HG02642 (cell line): ENCODE results near the gene HNRNPK.
"Not testable (repeated sequence)": the region's sequence is repeated elsewhere in the genome, so short reads cannot be mapped to it uniquely, and the experiment has no call there.

Experiments used
- ATAC-seq: cut with Tn5 transposase; IDR thresholded peaks from one replicate; pipeline ENCODE4 v1.9.1; 2021; ENCODE audit warnings: mild to moderate bottlenecking; ENCODE audit not compliant: unreplicated experiment, poor library complexity

The HNRNPK gene

DNA sequence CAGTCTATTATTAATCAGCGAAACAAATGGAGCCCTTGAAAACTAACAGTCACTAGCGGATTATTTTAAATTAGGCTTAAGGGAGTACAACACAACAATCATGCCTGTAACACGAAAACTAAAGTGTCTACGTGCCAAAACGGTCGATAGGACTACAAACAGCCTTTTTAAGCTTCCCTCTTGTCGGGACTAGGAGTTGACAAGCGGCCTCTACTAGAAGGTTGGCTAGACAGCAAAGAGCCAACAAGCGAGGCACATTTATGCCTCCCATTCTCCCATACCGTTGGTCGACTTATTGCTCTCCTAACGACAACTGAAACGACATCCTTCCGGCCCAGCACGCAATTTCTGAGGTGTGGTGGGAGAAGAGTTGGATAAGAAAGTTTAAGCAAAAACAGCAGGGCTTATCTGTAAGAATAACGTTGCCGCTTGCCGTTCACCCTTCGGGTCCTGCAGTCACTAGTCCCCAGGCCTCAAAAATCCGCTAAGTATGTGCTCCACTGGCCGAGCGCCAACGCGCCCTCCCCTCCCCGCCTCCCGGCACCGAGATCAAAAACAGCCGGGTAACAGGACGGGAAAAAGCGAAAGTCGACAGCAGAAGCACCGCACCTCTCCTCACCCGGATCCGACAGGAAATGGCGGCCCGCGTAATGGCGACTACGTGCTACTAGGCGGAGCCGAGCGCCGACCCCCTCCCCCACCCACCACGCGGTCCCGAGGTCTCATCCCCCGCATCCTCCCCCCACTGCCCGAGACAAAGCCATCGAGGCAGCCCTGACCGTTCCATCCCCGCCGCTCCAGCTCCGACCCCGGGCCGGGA lies 813 bp downstream of the HNRNPK start:
- peak; percentile 39 for ATAC-seq

DNA sequence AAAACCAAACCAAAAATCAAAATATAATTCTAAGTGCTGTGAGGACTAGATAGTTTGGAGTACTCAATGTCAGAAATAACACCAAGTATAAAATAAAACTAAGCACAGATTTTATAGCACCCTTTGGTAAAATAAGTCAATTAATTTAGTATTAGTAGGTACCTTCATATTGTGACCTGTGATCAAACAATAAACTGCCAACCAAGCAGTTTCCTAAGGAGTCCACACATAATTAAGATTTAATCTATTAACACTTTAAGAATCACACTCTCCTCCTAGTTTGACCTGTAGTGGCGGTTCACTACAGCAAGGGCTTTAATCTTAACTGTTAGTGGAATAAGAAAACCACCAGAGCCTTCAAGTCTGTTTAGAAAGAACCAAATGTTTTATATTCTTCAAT lies 2.8 kb downstream of the HNRNPK start:
- ATAC-seq, result no peak

DNA sequence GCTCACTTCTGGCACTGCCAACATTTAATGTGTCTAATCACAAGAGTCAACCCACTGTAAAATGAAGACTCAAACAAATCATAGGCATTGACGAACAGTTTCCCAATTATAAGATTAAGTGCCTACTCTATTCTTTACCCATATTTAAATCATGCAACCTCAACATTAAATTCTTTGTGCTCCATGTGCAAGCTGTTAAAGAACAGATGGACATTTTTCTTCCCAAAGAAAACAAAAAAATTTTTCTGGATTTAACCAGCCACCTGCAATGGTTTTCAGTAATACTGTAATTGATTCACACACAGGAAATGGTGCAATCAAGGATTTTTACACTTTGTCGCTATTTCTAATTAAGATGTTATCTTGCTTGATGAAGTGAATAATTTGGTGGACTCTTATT lies 3.6 kb downstream of the HNRNPK start:
- no peak for ATAC-seq

DNA sequence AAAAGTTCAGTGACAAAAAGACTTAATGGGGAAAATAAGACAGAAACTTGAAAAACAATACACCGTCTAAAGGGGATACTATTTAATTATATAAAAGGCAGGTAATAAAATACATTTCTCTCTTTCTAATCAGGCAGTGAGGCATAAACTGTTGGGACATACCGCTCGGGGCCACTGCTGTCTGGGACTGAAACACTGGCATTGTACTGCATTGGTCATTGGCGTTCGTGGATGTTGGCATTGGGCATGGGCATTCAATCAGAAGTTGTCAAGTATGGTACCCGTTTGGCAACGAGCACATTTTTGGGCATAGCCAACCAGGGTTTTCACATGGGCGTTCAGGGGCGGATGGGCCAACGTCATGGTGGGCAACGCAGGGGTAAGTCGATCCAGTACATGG lies 4.7 kb downstream of the HNRNPK start:
- no peak for ATAC-seq

DNA sequence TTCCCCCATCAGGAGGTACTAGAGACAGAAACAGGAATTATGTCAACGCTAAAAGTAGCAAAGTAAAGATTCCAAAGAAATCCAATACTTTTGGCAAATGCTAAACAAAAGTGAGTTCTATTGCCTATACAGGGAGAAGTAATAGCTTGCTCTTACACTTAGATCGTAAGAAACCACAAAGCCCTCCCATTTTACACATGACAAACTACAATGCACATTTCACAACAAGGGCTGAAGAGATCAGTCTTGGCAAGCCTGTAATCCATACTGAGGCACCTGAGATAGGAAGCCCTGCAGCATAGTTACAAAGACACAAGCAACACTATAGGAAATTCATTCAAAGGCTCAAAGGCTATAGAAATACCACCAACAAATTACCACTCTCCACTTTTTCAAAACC lies 7.7 kb downstream of the HNRNPK start:
- no peak for ATAC-seq

DNA sequence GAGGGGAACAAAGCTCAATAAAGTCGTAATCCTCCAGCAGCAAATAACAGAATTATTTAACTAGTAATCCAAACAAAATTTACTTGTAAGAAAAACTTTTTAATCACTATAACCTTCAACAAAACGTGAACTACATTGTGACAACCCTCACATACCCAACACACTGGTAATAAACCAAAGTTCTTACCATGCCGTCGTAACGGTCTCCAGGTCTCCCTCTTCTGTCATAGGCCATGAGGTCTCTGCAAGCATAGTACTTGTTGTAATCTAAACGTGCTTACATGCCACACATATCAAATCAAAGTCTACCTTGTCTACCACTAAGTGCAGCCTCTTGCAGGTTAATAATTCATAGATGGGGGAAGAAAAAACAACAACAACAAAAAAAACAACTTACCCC lies 8.5 kb downstream of the HNRNPK start:
- no peak for ATAC-seq

DNA sequence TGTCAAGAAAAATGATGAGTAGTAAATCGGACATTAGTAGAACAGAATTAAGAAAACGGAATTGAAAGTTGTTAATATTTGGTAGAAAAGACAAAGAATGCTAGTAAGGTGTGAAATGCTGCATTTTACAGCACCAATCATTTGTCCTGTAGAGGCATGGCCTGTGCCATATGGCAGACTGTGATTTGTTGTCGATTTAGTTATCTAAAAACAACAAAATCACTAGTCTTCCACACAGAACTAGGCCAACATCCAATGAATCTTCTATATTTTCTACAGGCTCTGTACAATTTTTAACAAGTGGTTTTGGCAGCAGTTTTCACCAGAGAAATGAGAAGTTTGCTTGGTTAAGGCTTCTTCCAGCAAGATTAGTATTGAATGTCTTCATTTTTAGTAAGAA lies 10.4 kb downstream of the HNRNPK start:
- ATAC-seq, result no peak

DNA sequence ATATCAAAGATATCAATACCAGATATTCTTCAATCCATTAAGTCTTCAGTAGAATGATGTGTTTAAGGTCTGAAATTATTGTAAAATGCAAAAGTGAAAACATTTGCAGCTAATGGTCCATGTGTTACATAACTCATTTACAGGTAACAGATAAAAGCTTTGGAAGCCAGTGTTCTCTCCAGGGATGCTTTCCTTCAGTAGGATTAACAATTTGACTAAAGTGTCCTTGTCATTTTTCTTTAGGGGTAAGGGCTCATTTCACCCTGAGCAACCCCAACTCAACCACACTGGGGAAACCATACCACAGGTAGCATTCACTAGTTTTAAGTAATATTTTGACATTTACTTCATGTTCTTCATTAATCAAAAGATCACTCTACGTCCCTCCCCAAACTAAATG lies 12.9 kb downstream of the HNRNPK start:
- ATAC-seq, result no peak

DNA sequence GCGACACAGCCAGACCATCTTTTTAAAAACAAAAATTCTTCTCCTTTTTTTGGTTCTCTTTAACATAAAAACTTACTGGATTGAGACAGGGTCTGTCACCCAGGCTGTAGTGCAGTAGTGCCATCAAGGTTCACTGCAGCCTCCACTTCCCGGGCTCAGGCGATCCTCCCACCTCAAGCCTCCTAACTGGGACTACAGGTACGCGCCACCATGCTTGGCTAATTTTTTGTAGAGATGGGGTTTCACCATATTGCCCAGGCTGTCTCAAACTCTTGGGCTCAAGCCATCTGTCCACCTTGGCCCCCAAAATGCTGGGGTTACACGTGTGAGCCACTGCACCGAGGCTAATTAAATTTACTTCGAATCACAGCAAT lies 13.8 kb downstream of the HNRNPK start:
- no peak for ATAC-seq

DNA sequence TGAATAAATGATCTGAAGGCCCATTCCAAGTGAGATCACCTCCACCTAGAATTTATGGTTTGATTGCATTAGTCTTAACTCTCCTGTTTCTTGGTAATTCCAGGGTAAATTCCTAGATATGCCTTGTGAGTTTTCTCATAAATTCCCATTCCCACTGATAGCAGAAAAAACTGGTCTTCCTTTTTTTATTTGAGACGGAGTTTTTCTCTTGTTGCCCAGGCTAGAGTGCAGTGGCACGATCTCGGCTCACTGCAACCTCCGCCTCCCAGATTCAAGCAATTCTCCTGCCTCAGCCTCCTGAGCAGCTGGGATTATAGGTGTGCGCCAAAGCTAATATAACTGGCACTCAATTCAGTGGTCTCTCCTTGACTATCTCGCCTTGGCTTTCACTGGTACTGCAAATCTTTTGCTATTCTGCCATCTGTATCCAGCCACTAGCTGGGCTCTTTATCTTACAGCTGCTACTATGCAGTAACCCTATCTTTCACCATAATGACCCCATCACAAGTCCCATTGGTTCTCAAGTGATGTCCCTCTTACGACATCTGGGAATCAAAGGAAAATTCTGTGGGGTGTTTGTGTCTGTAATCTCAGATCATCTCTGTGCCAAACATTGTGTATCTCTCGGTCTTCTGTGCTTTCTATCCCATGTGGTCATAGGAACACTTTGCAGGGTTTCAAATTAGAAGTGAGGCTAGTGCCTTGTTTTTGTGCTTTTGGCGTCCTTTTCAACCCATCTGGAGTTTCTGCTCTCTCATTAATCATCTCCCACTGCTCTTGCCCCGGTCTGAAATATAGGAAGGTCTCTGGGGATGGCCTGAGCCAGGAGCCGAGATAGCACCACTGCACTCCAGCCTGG lies 14.4 kb downstream of the HNRNPK start:
- ATAC-seq, result no peak

DNA sequence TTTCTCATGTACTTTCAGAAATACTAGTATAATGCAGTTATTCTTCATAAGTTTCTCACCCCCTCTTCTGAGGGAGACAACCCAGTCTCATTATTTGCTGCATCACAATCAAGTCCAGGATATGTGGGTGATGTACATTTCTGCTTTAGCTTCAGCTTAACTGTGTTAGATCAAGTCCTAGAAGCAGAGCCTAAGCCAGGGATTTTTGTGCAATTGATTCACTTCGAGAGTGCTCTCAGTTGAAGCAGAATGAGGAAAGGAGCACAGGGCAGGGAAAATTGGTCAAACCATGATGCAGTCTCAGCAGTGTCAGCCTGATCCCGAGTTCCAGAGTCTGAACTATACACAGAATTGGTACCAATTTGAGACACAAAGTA lies 15.1 kb downstream of the HNRNPK start:
- ATAC-seq, result no peak

DNA sequence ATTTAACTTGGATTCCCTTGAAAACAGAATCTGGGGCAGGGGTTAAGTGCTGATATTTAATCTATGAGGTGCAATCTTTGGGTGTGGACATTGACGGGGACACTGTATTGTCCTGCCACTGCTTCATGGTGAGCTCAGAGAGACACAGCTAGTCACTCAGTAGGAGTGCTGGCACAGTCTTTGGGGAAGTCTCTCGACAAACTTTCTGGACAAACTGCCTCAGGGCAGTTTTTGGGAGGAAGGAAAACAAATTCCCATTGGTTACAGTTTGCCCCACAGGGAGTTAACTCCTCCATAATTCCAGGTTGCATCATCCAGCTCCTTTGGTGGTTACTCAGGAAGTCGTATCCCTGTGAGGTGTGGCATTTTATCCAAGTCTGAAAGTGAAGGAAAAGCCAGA lies 17.9 kb downstream of the HNRNPK start:
- ATAC-seq, result no peak

DNA sequence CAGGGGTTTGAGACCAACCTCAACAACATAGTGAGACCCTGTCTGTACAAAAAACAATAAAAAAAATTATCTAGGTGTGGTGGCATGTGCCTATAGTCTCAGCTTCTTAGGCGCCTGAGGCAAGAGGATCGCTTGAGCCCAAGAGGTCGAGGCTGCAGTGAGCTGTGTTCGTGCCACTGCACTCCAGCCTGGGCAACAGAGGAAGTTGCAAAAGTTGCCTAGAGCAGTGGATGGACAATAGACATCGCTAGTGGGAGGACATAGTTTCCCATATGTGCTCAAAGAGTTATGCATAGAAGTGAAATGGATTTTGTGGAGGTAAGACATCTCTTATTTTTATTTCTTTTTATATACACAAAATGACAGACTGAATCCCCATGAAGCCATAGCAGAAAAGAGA lies 19.0 kb downstream of the HNRNPK start:
- ATAC-seq, result no peak

DNA sequence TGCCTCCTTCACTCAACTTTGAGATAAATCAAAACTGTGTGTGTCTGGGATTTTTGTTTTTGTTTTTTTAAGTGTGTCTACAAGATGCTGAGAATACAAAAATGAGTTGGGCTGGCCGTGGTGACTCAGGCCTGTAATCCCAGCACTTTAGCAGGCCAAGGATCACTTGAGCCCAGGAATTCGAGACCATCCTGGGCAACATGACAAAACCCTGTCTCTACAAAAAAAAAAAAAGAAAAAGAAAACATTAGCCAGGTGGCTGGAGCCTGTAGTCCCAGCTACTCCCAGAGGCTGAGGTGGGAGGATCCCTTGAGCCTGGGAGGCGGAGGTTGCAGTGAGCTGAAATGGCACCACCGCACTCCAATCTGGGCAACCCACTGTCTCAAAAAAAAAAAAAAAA lies 21.0 kb downstream of the HNRNPK start:
- ATAC-seq, result no peak

DNA sequence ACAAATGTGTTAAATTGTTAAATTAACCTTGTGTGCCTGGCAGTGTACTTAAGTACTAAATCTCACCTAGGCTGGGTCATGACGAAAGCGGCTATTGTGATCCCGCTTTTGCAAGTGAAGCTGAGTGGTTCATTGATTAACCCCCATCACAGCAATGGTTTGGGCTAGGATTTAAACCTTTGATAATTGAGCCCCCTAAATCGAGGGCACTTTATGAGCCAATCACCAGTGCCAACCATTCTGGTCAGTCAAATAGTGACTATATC lies 22.8 kb downstream of the HNRNPK start:
- ATAC-seq, result no peak

DNA sequence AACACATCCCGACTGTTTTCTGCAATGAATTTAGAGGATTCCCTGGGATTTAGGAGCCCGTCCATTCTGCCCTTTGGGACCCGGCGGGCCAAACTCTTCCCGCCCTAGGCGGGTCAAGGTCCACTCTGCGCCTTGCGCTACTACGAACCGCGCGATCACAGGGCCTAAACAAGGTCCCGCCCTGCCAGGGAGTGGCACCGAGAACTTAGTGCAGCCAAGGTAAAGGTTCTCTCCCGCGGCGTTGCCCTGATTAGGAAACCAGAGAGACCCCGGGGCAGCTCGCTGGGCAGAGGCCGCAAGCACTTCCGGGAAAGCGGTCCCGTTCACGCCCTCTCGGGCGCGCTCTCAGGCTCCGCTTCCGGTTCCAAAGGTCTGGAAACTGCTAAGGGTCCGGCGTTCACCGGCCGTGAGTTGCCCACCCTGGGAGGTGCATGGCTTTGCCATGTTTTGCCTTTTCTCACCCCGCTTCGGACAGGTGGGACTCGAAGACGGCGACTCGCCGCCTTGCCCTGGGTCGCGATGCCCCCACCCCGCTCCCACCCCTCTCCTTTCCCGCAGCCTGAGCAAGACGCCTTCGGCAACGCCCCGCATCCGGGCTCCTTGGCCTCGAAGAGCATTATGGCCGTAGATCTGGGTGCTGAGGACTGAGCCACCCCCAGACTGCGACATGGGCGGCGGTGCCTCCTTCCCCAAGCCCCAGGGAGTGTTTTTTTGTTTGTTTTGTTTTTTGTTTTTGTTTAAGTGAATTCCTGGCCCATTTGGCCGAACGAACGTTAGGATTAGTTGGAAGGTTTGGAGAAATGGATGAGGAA lies 23.4 kb downstream of the HNRNPK start:
- peak; percentile 84 for ATAC-seq

DNA sequence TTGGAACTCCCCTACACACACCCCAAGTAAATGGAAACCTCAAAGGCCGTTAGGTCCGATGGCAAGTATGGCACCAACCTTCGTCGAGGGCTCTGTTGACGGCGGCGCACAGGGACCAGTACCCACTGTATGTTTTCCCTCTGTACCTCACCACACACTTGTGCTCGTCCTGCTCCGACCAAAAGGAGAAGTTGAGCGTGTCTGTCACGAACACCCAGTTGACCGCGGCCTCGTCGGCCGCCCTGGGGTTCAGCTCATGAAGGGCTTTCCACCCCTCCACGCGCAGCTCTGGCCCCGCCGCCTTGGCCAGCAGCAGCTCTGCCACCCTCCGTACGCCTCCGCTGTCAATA lies 24.0 kb downstream of the HNRNPK start:
- peak; percentile 59 for ATAC-seq

DNA sequence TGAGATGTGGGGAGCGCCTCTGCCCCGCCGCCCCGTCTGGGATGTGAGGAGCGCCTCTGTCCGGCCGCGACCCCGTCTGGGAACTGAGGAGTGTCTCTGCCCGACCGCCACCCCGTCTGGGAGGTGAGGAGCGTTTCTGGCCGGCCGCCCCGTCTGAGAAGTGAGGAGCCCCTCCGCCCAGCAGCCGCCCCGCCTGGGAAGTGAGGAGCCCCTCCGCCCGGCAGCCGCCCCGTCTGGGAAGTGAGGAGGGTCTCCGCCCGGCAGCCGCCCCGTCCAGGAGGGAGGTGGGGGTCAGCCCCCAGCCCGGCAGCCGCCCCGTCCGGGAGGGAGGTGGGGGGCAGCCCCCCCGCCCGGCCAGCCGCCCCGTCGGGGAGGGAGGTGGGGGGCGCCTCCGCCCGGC lies 31.9 kb downstream of the HNRNPK start:
- not testable (repeated sequence) for ATAC-seq

DNA sequence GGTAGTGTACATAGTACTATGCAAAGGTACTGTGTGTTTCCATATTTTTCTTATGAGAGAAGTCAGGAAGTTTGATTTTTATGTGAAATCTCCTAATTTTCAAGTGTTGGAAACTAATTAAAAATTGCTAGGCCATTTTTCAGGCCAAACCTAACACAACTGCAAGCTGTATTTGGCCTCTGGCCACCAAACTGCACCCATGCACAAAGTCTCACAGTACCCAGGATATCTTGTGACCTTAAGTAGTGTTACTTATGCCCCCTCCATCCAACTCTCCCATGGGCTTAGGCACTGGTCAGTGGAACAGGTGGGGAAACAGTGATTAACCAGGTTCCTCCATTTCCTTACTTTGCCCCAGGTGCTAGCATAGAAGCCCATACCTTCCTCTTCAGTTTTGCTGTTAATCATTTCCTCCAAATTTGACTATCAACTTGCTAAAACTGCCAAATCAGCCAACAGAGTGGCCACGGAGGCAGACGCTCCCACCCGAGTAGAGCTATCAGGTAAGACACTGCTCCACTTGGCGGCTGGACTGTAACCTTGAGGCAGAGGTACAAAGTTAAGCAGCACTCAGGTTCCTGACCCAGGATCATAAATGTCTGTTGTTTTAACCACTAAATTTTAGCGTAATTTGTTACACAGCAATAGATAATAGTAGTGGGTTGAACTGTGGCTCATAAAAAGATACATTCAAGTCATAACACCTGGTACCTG lies 39.3 kb downstream of the HNRNPK start:
- ATAC-seq, result no peak

DNA sequence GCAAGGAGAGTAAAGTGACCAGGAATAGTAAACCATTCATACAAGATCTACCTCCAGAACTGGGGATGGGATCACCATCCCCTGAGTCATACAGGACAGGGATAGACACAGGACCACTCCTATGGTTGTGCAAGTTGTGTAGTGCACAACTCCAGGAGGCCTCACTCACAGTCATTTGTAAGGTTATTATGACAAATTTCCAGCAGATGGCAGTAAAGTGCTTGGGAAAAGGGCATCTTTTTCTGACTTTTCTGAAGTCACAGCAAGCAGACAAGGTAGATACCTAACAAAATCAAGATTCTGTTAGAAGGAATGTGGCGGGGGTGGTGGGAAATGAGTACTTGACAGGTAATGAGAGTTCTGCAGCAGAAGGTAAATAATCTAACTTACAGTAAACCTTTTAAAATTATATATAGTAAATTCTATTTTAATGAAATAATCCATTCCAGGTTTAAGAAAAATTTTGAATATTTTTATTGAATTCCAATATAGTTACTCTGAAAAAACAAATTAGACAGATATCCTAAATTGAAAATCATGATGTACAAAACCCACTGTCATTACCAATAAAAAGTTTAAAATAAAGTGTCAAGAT lies 42.1 kb downstream of the HNRNPK start:
- ATAC-seq, result no peak
